ENCODE results near the gene AP5Z1.

The AP5Z1 gene

DNA sequence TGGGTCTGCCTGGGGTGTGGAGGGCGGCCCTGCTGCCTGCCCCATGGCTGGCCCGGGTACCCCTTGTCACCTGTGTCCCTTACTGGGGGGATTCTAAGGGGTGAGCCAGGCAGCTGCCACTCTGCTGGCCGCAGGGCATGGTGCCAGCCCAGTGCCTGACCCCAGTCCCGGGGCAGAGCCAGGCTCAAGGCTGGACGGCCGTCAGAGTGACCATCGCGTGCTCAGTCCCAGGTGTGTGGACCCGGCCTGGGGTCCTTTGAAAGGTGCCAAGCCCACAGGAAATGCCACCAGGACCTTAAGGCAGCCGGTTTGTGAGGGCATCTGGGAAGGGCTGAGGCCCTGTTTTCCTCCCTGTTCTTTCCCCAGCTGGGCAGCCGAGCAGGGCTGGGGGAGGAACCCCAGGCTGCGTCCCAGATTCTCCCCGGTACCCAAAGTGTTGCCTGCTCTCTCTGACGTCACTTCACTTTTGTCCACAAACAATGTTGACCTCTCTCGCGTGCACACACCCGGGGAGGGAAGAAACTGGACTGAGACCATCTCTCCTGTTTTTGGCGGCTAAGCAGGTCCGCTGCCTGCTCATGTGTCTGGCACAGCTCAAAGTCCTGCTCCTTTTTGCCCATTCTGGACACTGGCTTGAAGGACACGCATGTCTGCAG is 48.8 kb downstream of the AP5Z1 start:
- no peak for DNase-seq

DNA sequence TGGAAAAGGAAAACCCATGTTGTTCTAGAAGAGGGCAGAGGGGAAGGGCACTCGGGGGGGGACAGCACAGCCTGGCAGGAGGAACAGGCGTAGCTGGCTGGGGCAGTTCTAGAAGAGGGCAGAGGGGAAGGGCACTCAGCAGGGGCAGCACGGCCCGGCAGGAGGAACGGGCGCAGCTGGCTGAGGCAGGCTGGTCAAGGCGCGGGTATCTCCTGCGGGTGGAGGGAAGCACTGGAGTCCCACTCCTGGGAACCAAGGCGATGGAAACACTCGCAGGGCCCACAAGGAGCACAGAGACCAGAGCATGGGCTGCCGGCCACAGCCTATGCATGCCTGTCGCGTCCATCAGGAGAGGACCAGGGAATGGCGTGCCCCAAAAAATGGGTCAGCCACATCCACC is 49.7 kb downstream of the AP5Z1 start:
- DNase-seq: no peak

DNA sequence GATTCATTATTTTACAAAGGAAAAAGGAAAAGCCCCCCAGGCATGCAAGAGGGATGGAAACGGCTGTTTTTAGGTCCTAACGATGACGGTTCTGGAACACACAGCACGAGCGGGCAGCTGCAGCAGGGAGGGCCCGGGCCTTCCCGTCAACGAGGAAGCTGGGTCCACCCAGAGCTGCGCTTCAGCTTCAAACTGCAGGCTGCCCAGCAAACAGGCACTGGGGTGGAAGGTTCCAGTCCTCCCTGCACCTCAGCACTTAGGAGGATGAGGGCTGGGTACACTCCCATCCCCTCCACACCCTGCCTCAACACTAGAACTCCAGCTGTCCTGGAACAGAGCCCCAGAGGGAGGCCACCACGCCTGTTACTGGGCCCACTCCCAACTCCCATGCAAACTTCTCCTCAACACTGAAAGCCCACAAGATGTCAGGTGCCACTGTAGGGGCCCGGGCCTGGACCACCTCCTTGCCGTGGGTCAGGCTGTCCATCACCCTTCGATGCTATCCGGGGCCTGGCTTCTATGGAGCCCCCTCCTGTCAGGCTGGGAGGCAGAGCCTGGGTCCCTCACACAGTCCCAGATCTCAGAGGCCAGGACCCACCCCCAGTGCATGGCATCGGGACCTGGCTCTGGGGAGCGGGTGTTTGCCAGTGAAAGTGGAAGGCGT is 53.4 kb downstream of the AP5Z1 start:
- DNase-seq: no peak

DNA sequence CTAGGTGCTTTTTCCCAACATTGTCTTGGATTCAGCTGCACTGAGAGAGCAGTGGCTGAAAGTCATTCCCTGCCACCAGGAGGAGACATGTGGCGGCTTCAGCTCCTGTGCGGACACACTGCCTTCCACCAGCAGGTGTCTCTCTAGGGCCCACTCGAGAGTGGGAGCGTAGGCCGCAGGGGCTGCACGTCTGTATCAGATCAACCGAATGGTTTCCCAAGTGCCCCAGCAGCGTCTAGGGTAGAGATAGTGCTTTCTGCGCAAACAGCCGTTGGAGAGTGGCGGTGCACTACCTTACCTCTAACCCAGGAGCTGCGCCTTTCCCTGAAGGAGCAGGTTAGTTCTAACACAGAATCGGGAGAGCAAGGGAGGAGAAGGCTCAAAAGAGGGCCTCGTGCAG is 54.8 kb downstream of the AP5Z1 start:
- peak; percentile 71 to 74 for DNase-seq

DNA sequence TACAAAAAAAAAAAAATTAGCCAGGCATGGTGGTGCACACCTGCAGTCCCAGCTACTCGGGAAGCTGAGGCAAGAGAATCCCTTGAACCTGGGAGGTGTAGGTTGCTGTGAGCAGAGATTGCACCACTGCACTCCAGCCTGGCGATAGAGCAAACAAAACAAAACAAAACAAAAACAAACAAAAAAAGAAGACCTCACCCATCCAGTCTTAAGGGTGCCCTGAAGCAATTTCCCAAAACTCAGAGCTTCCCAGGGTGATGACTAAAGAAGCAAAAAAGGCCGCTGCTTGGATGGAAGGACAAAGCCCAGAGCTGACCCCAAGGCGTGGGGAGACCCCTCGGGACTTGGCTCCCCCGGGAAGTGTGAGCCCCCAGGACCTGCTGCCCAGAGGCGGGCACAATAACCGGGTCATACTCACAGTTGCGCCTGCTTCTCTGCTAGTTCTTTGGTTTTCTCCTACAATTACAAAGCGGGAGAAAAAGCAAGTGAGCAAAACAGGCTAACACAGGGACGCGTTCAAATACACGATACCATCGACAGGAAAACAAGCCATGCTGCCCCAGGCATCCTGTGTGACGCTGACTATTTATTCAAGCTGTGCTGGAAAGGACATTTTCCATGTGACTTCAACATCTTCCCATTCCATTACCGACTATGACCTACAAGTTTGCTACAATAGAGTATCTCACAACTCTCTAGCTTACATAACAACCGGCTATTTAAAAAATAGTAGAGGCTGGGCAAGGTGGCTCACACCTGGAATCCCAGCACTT is 56.5 kb downstream of the AP5Z1 start:
- DNase-seq: no peak

DNA sequence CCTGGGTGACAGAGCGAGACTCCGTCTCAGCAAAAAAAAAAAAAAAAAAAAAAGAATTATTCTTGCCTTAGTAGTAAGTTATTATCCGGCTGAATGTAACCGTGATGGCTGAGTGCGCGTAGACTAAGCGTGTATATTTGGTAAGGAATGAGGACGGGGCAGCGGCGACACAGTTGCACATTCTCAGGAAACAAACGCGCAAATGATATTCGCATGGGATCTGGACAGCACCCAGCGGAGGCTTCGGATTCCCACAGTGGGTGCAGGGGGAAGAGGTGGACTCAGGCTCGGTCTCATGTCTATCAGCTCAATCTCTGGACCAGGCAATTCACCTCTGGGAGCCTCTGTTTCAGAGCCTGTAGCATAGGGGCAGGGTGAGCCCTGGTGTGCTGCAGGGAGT is 57.3 kb downstream of the AP5Z1 start:
- DNase-seq: no peak

DNA sequence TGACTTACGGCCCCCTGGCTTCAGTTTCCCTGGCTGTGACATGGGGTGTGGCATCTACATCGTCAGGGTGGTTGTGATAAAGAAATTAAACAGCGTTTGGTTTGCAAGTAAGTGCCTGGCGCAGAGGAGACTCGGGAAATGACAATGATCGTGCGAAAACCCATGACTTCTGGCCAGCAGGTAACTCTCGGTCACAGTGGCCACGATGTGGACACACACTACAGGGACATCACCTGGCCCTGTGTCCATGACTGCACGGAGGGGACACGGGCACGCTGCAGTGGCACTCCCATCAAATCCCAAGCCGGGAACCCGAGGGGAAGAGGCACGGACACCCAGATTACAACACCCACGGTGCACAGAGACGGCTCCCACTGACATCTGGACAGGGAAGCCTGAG is 57.8 kb downstream of the AP5Z1 start:
- DNase-seq: no peak

DNA sequence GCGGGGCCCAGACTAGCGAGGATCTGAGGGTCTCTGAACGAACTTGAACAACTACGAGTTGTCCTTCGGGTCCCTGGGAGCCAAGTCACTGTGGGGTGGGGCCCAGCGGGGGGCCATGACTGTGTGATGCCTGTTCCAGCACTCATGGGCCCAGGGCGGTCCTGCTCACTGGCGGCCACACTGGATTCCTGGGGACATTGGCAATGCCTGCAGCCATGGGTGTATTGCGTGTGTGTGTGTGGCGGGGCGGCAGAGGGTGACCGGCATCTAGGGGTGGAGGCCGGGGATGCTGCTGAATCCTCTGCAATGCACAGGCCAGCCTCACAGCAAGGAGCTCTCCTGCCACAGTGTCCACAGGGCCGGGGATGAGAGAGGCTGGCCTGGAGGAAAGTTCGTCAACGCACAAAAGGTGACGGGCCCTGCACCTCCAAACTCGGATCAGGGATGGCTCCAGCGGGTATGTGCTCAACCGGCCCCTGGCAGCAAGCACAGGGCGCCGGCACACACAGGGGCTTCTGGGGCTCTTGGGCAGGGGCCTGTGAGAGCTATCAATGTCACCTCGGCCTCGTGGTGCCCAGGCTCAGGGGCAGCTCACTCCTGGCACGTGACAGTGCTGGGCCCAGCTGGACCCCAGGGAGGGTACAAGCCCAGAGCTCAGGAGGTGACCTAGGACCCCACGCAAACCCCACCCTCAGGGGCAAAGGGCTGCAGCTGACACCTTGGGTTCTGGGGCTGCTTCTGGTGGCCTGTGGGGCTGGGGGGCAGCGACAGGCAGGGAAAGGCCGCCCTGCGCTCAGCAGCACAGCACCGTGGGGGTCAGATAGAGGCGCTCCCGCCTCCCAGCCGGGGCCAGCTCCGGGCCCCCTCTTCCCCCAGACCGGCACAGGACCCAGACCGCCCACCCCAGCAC is 58.5 kb downstream of the AP5Z1 start:
- no peak for DNase-seq

- no peak for DNase-seq
These were observed 59.4 kb downstream of the AP5Z1 start for GRCh38 chr7:4834601-4835397.

GRCh38 chr7:4835398-4836205 is 60.2 kb downstream of the AP5Z1 start:
- no peak for DNase-seq

GRCh38 chr7:4836206-4836661 is 60.8 kb downstream of the AP5Z1 start:
- no peak for DNase-seq

GRCh38 chr7:4837041-4837802 is 61.8 kb downstream of the AP5Z1 start:
- DNase-seq: no peak

DNA sequence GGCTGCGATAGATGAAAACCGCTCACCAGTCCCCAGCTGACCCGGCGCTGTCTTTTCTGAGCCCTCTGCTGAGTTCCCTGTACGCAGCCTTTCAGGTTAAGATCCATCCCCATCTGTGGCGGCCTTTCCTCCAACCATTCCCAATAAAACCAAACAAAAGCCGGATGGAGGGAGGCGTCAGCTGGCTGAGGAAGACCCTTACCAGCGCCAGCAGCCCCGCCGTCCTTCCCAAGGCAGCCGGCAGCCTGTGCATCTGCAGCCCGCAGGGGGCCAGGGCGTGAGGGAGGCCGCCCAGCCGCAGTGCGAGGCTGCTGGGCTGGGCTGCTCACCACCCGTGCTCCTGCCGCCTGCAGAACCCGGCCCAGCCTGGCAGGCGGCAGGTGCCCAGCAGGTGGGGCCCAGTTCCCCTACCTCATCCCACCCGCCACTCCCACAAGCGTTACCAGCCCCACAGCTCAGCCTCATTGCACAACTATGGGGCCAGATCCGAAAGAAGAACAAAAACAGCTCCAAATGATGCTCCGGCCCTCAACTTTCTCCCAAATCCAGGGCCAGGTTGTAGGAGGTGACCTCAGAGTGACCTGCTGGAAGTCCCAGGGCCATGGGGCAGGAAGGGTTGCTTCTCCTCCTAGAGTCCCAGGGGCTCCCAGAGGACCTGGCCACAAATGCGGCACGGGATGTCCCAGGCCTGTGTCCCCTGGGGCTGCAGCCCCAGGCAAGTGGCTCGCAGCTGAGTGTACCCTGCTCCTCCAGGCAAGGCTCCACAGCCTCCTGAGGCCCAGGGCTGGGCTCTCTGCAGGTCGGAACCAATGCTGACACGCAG is 62.6 kb downstream of the AP5Z1 start:
- no peak for DNase-seq

DNA sequence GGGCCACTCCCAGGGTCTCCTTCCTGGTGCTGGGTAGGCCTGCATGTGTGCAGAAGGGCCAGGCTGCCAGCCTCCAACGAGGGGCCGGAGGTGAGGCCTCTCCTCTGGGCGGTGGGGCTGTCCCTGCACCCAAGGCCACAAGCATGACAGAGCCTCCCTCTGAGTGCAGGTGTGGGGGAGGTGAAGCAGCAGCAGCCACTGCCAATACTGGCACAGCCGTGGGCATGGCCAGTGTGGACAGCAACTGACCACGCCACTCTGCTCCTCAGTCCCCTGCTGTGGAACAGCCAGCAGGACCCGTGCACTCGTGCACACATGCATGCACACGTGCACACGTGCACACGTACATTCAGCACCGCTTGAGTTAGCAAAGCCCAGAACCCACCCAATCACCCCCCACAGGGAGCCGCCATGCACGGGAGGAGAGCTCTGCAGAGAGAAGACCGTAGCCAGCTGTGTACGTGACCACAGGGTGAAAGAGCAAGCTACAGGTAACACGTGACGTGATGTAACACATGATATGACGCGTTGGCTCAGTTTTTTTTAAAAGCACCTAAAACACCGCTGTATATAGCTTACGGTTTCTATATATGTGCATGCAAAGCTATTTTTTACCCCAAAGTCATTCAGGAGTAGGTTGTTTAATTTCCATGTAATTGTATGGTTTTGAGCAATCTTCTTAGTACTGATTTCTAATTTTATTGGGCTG is 63.4 kb downstream of the AP5Z1 start:
- no peak for DNase-seq

- no peak for DNase-seq
These were observed 64.7 kb downstream of the AP5Z1 start for GRCh38 chr7:4840079-4840501.

Data from activated T-cell treated with anti-CD3 and anti-CD28 coated beads, Interleukin-2, amount 50 U/mL, for 48 hours (primary cell).